ENCODE results near the gene ITGAE. TPM values are rescaled to one million over a fixed set of nuclear protein-coding genes. Genes with fewer than 3 reads are reported as not detected.

ITGAE gene
- 10.9 and 23.2 TPM in 2 replicates for total RNA-seq

GRCh38 chr17:3800362-3801271 is at the start of gene ITGAE:
TSS of gene ITGAE (minus strand) at chr17:3801188. CDS start at chr17:3801144, 44 bp downstream.

GRCh38 chr17:3845621-3846436 is 44.8 kb upstream of the ITGAE start, which contains the start of gene NCBP3:
TSS of gene NCBP3 (minus strand) at chr17:3846246. CDS start at chr17:3846223, 23 bp downstream.

GRCh38 chr17:3723556-3724377 is 77.2 kb downstream of the ITGAE start, which contains the start of gene HASPIN:
TSS of gene HASPIN (plus strand) at chr17:3723903. CDS start at chr17:3723936, 33 bp downstream.

GRCh38 chr17:3695723-3696411 is 105.1 kb downstream of the ITGAE start, which contains the start of gene P2RX5:
TSS of gene P2RX5 (minus strand) at chr17:3696155. CDS start at chr17:3696005, 150 bp downstream.

GRCh38 chr17:3668279-3669084 is 132.5 kb downstream of the ITGAE start, which contains the start of the genes EMC6 and TAX1BP3:
TSS of gene EMC6 (plus strand) at chr17:3668812. CDS start at chr17:3669147, 335 bp downstream.
TSS of gene TAX1BP3 (minus strand) at chr17:3668578. CDS start at chr17:3668526, 52 bp downstream.

Other genes with a start within 250 kb of the ITGAE start
- gene TRPV3, start 243.4 kb downstream of the ITGAE start, total RNA-seq = 0.36 and 5.5 TPM in 2 replicates
- gene TRPV1, start 191.8 kb downstream of the ITGAE start, total RNA-seq = 1.0 and 3.1 TPM in 2 replicates
- gene SHPK, start 164.9 kb downstream of the ITGAE start, total RNA-seq = 6.2 and 9.5 TPM in 2 replicates
- gene CTNS, start 164.4 kb downstream of the ITGAE start, total RNA-seq = 24.6 and 32.1 TPM in 2 replicates
- gene TAX1BP3, start 132.6 kb downstream of the ITGAE start, total RNA-seq = 150 and 163 TPM in 2 replicates
- 12.0 and 26.3 TPM in 2 replicates for gene EMC6, start 132.4 kb downstream of the ITGAE start, total RNA-seq
- gene P2RX5, start 105.0 kb downstream of the ITGAE start, total RNA-seq = 1.4 and 4.3 TPM in 2 replicates
- 0.34 and 0.50 TPM in 2 replicates for gene HASPIN, start 77.3 kb downstream of the ITGAE start, total RNA-seq
- gene NCBP3, start 45.1 kb upstream of the ITGAE start, total RNA-seq = 15.0 and 32.6 TPM in 2 replicates
- 1.4 and 4.1 TPM in 2 replicates for gene CAMKK1, start 91.9 kb upstream of the ITGAE start, total RNA-seq
- not detected in 2 replicates for gene P2RX1, start 115.3 kb upstream of the ITGAE start, total RNA-seq
- gene ATP2A3, start 163.2 kb upstream of the ITGAE start, total RNA-seq = under 0.01 and 0.28 TPM in 2 replicates

Data from nasal cavity respiratory epithelium epithelial cell of viscerocranial mucosa (primary cell).